NT2/D1 (cell line): Measurements from ENCODE around the gene PKN3.
A peak's percentile ranks its signal among the peaks of the same experiment; 100 is the strongest.

Experiments
- DNase-seq: peaks from one replicate; pipeline ENCODE4 v3.0.0-alpha.2; 2011; ENCODE audit warnings: low read depth, low spot score
- H3K27me3 ChIP-seq: 2 replicates; pipeline ENCODE4 v1.6.0; 2011; ENCODE audit warnings: mild to moderate bottlenecking; ENCODE audit not compliant: insufficient read length, insufficient read depth
- H3K36me3 ChIP-seq: 2 replicates; pipeline ENCODE4 v1.6.1; 2011; ENCODE audit warnings: mild to moderate bottlenecking, low read length, mixed read lengths; ENCODE audit not compliant: insufficient read depth, insufficient read length
- H3K4me1 ChIP-seq: 2 replicates; pipeline ENCODE4 v1.5.1; 2011; ENCODE audit not compliant: insufficient read depth, insufficient read length
- H3K4me3 ChIP-seq: 2 replicates; pipeline ENCODE4 v1.5.1; 2011; ENCODE audit warnings: low read depth; ENCODE audit not compliant: insufficient read length
- H3K9ac ChIP-seq: 2 replicates; pipeline ENCODE4 v1.6.0; 2011; ENCODE audit warnings: low read depth; ENCODE audit not compliant: insufficient read length
- H3K9me3 ChIP-seq: 2 replicates; pipeline ENCODE4 v1.5.1; 2011; ENCODE audit warnings: mild to moderate bottlenecking, low read length; ENCODE audit not compliant: insufficient read depth
- SUZ12 ChIP-seq: IDR thresholded peaks from 2 replicates; pipeline ENCODE4 v1.6.1; 2011; ENCODE audit not compliant: insufficient read length, insufficient read depth; ENCODE audit errors: extremely low read depth
- YY1 ChIP-seq: IDR thresholded peaks from 2 replicates; pipeline ENCODE4 v1.6.1; 2011; ENCODE audit not compliant: insufficient read length, insufficient read depth
- ZNF274 ChIP-seq: IDR thresholded peaks from 2 replicates; pipeline ENCODE4 v1.6.1; 2011; ENCODE audit warnings: mild to moderate bottlenecking, low read depth, low read length

Gene PKN3

DNA sequence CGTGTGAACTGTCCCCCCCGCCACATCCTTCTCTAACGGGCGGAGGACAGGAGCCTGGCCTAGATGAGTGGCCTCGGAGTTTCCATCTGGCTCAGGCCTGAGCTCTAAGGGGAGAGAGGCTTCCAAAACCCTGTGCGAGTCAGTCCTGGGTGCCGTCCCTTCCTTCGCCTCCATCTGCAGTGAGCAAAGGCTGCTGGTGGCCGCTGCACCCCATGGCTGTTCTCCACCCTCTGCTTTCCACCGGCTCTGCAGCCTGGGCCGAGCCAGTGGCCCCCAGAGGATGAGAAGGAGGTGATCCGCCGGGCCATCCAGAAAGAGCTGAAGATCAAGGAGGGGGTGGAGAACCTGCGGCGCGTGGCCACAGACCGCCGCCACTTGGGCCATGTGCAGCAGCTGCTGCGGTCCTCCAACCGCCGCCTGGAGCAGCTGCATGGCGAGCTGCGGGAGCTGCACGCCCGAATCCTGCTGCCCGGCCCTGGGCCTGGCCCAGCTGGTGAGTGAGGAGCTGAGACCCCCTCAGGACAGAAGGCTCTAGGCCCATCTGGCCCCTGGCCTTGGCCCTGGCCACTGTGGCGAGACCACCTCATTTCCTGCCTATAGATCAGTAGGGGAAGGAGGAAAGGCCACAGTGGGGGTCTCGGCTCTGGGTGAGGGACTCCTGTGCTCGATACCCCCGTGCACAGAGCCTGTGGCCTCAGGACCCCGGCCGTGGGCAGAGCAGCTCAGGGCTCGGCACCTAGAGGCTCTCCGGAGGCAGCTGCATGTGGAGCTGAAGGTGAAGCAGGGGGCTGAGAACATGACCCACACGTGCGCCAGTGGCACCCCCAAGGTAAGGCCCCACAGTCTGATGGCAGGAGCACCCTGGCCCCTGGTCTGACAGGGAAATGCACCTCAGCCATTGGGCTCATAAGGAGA is 3.0 kb downstream of the PKN3 start:
- TF ChIP-seq ZNF274 (no peak), SUZ12 (no peak), YY1 (no peak)
- H3K27me3 ChIP-seq = no peaks in the 10 kb centered on the region
- H3K4me1 ChIP-seq = peaks cover 11% of the 10 kb centered on the region
- peaks cover 35% of the 10 kb centered on the region for H3K36me3 ChIP-seq
- no peak overlapping the region for H3K9ac ChIP-seq
- H3K4me3 ChIP-seq = no peak overlapping the region
- no peaks in the 10 kb centered on the region for H3K9me3 ChIP-seq
- DNase-seq = no peak

DNA sequence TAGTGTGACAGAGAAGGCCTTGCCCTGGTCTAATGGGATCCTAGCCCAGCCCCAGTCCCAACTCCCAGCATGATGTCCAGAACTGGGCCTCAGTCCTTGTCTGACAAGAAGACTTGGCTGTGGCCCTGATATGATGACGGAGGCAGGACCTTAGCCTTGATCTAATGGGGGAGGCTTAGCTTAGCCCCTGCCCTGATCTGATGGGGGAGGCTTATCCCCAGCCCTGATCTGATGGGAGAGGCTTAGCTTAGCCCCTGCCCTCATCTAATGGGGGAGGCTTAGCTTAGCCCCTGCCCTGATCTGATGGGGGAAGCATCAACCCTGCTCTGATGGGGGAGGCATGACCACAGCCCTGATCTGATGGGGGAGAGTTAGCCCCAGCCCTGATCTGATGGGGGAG is 3.7 kb downstream of the PKN3 start:
- peaks cover 11% of the 10 kb centered on the region for H3K4me1 ChIP-seq

DNA sequence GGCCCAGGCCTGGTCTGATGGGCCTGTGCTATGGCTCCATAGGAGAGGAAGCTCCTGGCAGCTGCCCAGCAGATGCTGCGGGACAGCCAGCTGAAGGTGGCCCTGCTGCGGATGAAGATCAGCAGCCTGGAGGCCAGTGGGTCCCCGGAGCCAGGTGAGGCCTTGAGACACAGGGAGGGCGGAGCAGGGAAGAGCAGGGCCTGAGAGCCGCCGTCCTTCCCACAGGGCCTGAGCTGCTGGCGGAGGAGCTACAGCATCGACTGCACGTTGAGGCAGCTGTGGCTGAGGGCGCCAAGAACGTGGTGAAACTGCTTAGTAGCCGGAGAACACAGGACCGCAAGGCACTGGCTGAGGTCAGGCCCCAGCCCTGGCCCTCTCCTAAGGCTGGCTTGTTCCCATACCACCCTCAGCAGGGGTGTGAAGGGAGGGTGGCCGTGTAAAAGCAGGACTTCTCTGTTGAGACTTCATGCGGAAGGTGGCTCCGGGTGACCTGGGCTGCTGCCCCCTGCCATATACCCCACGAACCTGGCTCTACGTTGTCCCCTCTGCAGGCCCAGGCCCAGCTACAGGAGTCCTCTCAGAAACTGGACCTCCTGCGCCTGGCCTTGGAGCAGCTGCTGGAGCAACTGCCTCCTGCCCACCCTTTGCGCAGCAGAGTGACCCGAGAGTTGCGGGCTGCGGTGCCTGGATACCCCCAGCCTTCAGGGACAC is 4.5 kb downstream of the PKN3 start:
- peaks cover 35% of the 10 kb centered on the region for H3K36me3 ChIP-seq
- H3K9me3 ChIP-seq = no peaks in the 10 kb centered on the region
- no peak for TF ChIP-seq ZNF274
- no peak for TF ChIP-seq SUZ12
- TF ChIP-seq YY1 = no peak
- no peak for DNase-seq
- peaks cover 9% of the 10 kb centered on the region for H3K4me1 ChIP-seq
- peak overlapping the region; percentile 32 for H3K9ac ChIP-seq
- no peak overlapping the region for H3K4me3 ChIP-seq
- H3K27me3 ChIP-seq = no peaks in the 10 kb centered on the region

More for the DNA sequence above, 3.7 kb downstream of the PKN3 start:
- TF ChIP-seq ZNF274 (no peak), SUZ12 (no peak), YY1 (no peak)
- Histone ChIP-seq H3K27me3 (no peaks in the 10 kb centered on the region), H3K36me3 (peaks cover 35% of the 10 kb centered on the region), H3K9me3 (no peaks in the 10 kb centered on the region), H3K4me3 (no peak overlapping the region), H3K9ac (no peak overlapping the region)
- DNase-seq = no peak

DNA sequence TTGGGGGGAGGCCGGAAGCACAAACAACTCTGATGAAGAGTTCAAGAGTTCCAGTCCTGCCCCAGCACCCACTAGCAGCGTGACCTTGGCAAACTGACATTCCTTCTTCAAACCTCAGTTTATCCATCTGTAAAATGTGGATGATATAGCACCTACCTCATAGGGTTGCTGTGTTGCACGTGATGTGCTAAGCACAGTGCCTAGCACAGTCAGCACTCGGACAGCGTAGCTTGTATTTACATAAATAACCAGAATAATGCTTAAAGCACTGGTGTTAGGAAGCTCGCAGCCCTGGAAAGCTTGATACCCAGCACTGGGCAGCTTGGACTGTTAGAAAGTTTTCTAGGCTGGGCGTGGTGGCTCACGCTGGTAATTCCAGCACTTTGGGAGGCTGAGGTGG is 5.1 kb downstream of the PKN3 start:
- TF ChIP-seq ZNF274 = no peak
- TF ChIP-seq YY1 = no peak
- TF ChIP-seq SUZ12 = no peak
- peaks cover 41% of the 10 kb centered on the region for H3K36me3 ChIP-seq
- no peak overlapping the region for H3K4me3 ChIP-seq
- H3K27me3 ChIP-seq = no peaks in the 10 kb centered on the region
- no peaks in the 10 kb centered on the region for H3K9me3 ChIP-seq
- no peak overlapping the region for H3K9ac ChIP-seq
- H3K4me1 ChIP-seq = peaks cover 9% of the 10 kb centered on the region
- DNase-seq = no peak

DNA sequence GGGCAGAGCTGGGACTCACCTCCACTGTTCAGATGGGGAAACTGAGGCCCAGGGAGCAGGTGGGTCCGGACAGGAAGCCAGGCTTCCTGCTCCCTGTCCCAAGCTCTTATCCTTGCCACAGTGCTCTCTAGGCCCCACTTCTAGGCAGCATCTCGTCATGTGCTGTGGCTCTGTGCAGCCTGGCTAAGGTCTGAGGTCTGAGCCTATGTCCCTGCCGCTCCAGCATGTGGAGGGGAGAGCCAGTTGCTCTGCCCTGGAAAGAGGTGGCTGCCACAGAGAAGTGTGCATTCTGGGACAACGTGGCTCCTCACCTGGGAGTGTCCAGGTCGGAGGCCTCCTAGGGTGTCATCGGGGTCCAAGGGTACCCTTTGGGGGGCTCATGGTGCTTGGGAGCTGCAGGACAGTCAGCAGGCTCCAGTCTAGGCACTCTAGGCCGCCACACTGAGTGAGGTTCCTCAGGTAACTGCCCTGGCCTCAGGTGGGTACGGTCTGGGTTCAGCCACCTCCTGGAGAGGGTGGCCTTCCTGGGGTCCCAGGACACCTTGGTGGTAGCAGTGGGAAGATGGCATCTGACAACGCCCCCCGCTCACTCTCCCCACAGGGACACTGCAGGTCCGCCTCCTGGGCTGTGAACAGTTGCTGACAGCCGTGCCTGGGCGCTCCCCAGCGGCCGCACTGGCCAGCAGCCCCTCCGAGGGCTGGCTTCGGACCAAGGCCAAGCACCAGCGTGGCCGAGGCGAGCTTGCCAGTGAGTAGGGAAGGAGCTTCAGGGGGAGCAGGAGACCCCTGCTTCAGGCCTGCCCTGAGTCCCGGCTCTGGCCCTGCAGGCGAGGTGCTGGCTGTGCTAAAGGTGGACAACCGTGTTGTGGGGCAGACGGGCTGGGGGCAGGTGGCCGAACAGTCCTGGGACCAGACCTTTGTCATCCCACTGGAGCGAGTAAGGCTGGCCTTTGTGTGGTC is 10.4 kb downstream of the PKN3 start:
- no peaks in the 10 kb centered on the region for H3K27me3 ChIP-seq
- H3K9ac ChIP-seq = no peak overlapping the region
- peaks cover 50% of the 10 kb centered on the region for H3K36me3 ChIP-seq
- TF ChIP-seq ZNF274 (no peak), YY1 (no peak), SUZ12 (no peak)
- no peaks in the 10 kb centered on the region for H3K4me1 ChIP-seq
- no peak for DNase-seq
- H3K9me3 ChIP-seq = no peaks in the 10 kb centered on the region
- H3K4me3 ChIP-seq = no peak overlapping the region

DNA sequence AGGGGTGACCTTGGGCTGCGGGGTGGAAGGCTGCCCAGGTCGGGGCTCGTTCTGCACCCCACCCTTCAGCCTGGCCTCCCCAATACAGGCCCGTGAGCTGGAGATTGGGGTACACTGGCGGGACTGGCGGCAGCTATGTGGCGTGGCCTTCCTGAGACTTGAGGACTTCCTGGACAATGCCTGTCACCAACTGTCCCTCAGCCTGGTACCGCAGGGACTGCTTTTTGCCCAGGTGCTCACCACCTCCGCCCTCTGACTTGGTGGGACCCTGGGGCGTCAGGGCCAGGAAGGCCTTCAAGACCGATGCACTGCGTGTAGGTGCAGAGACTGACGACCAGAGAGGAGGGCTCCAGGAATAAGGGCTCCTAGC is 11.1 kb downstream of the PKN3 start:
- Histone ChIP-seq H3K36me3 (peaks cover 53% of the 10 kb centered on the region), H3K9ac (no peak overlapping the region), H3K9me3 (no peaks in the 10 kb centered on the region), H3K4me3 (no peak overlapping the region), H3K27me3 (no peaks in the 10 kb centered on the region), H3K4me1 (peaks cover 1% of the 10 kb centered on the region)
- TF ChIP-seq ZNF274 = no peak
- TF ChIP-seq SUZ12 = no peak
- TF ChIP-seq YY1 = no peak
- DNase-seq = no peak
